Astrocyte (in vitro differentiated cells and primary cell): ENCODE results near the gene ADAMTS17. TPM values are rescaled to one million over a fixed set of nuclear protein-coding genes. Genes with fewer than 3 reads are reported as not detected.

Source experiments
- DNase-seq: peaks from one replicate; pipeline ENCODE4 v3.0.0-alpha.2; 2010; ENCODE audit warnings: low read depth
- FAIRE-seq: peaks from 2 replicates; lab custom pipeline; 2011; peaks lifted over from hg19 to GRCh38; lab: Jason Lieb, UNC
- H2AFZ ChIP-seq: 2 replicates; pipeline ENCODE4 v1.6.0; 2012; ENCODE audit warnings: low read depth, low read length, inconsistent platforms
- H3K27ac ChIP-seq: 2 replicates; pipeline ENCODE4 v1.5.1; 2011; ENCODE audit warnings: low read depth, low read length, inconsistent platforms
- H3K27me3 ChIP-seq: 2 replicates; pipeline ENCODE4 v1.6.0; 2011; ENCODE audit warnings: low read length, inconsistent platforms; ENCODE audit not compliant: insufficient read depth
- H3K36me3 ChIP-seq: 2 replicates; pipeline ENCODE4 v1.5.1; 2011; ENCODE audit warnings: low read length, inconsistent platforms; ENCODE audit not compliant: insufficient read depth
- H3K4me1 ChIP-seq: 2 replicates; pipeline ENCODE4 v1.5.1; 2011; ENCODE audit warnings: low read length, inconsistent platforms; ENCODE audit not compliant: insufficient read depth
- H3K4me2 ChIP-seq: 2 replicates; pipeline ENCODE4 v1.6.0; 2012; ENCODE audit warnings: low read length, inconsistent platforms
- H3K4me3 ChIP-seq: 2 replicates; pipeline ENCODE4 v1.5.1; 2011; ENCODE audit warnings: low read depth, mild to moderate bottlenecking, low read length, inconsistent platforms; ENCODE audit not compliant: insufficient read depth
- H3K79me2 ChIP-seq: 2 replicates; pipeline ENCODE4 v1.6.0; 2012; ENCODE audit warnings: mild to moderate bottlenecking, low read length, inconsistent platforms; ENCODE audit not compliant: insufficient read depth
- H3K9ac ChIP-seq: 2 replicates; pipeline ENCODE4 v1.6.0; 2012; ENCODE audit warnings: mild to moderate bottlenecking, low read length, inconsistent platforms
- H3K9me3 ChIP-seq: 2 replicates; pipeline ENCODE4 v1.5.1; 2012; ENCODE audit warnings: low read depth, mild to moderate bottlenecking, low read length, inconsistent platforms; ENCODE audit not compliant: insufficient read depth
- H4K20me1 ChIP-seq: 2 replicates; pipeline ENCODE4 v1.6.0; 2012; ENCODE audit warnings: low read length, inconsistent platforms; ENCODE audit not compliant: insufficient read depth
- H3K27ac Mint-ChIP-seq: one replicate; pipeline ENCODE4 v1.8.0; 2021; ENCODE audit warnings: mild to moderate bottlenecking, mixed read lengths; ENCODE audit not compliant: unreplicated experiment
- H3K27me3 Mint-ChIP-seq: one replicate; pipeline ENCODE4 v1.8.0; 2021; ENCODE audit warnings: low read depth, mixed read lengths; ENCODE audit not compliant: unreplicated experiment
- H3K36me3 Mint-ChIP-seq: one replicate; pipeline ENCODE4 v1.8.0; 2021; ENCODE audit warnings: low read depth, mixed read lengths; ENCODE audit not compliant: unreplicated experiment
- H3K4me1 Mint-ChIP-seq: one replicate; pipeline ENCODE4 v1.8.0; 2021; ENCODE audit warnings: low read depth, mixed read lengths; ENCODE audit not compliant: unreplicated experiment
- H3K4me3 Mint-ChIP-seq: one replicate; pipeline ENCODE4 v1.8.0; 2021; ENCODE audit warnings: mild to moderate bottlenecking, moderate library complexity, mixed read lengths; ENCODE audit not compliant: unreplicated experiment
- H3K9me3 Mint-ChIP-seq: one replicate; pipeline ENCODE4 v1.8.0; 2021; ENCODE audit warnings: mild to moderate bottlenecking, mixed read lengths; ENCODE audit not compliant: unreplicated experiment
- EZH2 ChIP-seq: IDR thresholded peaks from 2 replicates; pipeline ENCODE4 v1.6.1; 2012; ENCODE audit warnings: mild to moderate bottlenecking, low read length, inconsistent platforms; ENCODE audit not compliant: insufficient read depth
- total RNA-seq: library from RNA; stranded (reverse); gene quantifications from 2 replicates; pipeline ENCODE4 v1.2.1, GENCODE V29; 2021
- TF ChIP-seq, protein P1 (sequence below): IDR thresholded peaks from 2 replicates; pipeline ENCODE4 v1.5.1; 2011; ENCODE audit warnings: low read depth, mild to moderate bottlenecking, inconsistent platforms, low read length, moderate library complexity; ENCODE audit not compliant: insufficient read depth

ADAMTS17 gene
- total RNA-seq, 1 donor from 2014 or later, result 0.27 TPM

DNA sequence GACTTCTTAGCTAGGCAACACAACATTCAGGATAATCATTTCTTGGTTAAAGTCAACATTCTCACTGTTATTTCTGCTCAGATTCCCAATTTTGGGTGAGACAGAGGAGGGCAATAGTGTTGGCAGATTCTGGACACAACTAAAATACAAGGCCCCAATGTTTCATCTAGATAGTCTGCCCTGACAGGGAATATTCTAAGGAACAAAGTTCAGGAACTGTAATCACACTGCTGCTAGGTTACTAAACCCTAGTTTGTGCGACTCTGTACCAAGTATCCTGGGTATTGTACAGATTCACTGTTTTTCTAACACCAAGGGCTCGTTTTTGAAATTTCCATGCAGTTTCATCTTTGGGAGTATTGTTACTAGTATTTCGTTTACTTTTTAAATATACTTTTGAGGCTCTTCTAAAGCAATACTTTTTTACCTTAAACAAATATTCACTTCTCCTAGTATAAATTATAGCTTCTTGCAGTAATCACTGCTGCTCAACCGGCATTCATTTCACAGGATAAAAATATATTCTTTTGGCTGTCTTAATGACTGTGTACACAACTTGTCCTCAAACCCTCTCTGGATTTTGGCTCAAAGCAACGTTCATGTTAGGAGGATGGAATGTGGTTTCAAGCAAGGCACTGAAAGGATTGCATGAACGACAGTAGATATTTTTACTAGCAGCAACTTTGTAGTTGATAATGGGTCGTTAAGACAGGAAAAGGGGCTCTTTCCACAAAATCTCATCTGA is 167.4 kb downstream of the ADAMTS17 start:
- no peaks in the 10 kb centered on the region for H3K4me1 Mint-ChIP-seq
- H3K9ac ChIP-seq, result no peak overlapping the region

DNA sequence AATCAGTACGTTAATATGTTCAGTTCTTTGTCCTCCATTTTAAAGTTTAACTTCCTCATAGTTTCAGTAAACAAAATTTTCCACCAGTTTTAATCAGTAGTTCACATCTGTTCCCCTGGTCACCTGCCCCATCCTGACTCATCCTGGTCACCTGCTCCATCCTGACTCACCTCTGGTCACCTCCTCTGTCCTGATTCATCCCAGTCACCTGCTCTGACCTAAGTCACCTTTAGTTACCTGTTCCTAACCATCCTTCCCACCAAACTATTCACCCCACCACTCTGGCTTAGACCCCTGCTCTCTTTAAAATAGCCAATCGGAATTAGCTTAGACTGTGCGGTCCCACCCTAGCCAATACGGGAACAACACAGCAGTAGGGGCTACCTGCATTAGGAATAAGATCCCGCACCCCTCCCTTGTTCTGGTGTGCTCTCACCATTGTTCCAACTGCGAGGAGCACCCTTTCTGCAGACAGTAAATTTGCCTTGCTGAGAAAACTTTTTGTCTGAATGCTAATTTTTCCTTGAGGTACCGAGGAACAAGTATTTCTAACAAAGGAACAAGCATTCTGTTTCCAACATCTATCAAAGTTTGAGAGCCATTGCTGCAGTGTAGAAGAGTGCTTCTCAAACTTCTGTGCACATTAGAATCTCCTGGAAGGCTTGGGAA is 169.3 kb downstream of the ADAMTS17 start:
- Histone ChIP-seq H3K9me3 (peaks cover 31% of the 10 kb centered on the region), H3K27ac (no peak overlapping the region), H3K27me3 (no peaks in the 10 kb centered on the region), H3K4me3 (no peak overlapping the region), H3K4me2 (no peak overlapping the region), H3K36me3 (no peaks in the 10 kb centered on the region), H3K9ac (no peak overlapping the region), H2AFZ (no peak overlapping the region), H3K79me2 (no peaks in the 10 kb centered on the region), H4K20me1 (no peaks in the 10 kb centered on the region), H3K4me1 (no peaks in the 10 kb centered on the region)
- H3K27me3 Mint-ChIP-seq, result peaks cover 26% of the 10 kb centered on the region
- peaks cover 13% of the 10 kb centered on the region for H3K9me3 Mint-ChIP-seq
- TF ChIP-seq EZH2, result no peak
- TF ChIP-seq, protein P1, sequence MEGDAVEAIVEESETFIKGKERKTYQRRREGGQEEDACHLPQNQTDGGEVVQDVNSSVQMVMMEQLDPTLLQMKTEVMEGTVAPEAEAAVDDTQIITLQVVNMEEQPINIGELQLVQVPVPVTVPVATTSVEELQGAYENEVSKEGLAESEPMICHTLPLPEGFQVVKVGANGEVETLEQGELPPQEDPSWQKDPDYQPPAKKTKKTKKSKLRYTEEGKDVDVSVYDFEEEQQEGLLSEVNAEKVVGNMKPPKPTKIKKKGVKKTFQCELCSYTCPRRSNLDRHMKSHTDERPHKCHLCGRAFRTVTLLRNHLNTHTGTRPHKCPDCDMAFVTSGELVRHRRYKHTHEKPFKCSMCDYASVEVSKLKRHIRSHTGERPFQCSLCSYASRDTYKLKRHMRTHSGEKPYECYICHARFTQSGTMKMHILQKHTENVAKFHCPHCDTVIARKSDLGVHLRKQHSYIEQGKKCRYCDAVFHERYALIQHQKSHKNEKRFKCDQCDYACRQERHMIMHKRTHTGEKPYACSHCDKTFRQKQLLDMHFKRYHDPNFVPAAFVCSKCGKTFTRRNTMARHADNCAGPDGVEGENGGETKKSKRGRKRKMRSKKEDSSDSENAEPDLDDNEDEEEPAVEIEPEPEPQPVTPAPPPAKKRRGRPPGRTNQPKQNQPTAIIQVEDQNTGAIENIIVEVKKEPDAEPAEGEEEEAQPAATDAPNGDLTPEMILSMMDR, result no peak
- FAIRE-seq (no peak), DNase-seq (no peak)
- H3K36me3 Mint-ChIP-seq, result peaks cover 2% of the 10 kb centered on the region
- H3K4me1 Mint-ChIP-seq, result no peaks in the 10 kb centered on the region
- H3K4me3 Mint-ChIP-seq, result no peak overlapping the region
- H3K27ac Mint-ChIP-seq, result no peak overlapping the region

More for the DNA sequence above, 167.4 kb downstream of the ADAMTS17 start:
- H3K4me2 ChIP-seq, result no peak overlapping the region
- Mint-ChIP-seq H3K9me3 (peaks cover 7% of the 10 kb centered on the region), H3K27ac (no peak overlapping the region), H3K4me3 (no peak overlapping the region), H3K36me3 (peaks cover 2% of the 10 kb centered on the region), H3K27me3 (peaks cover 10% of the 10 kb centered on the region)
- no peak overlapping the region for H3K4me3 ChIP-seq
- no peaks in the 10 kb centered on the region for H3K36me3 ChIP-seq
- no peaks in the 10 kb centered on the region for H3K4me1 ChIP-seq
- H3K27me3 ChIP-seq, result no peaks in the 10 kb centered on the region
- H4K20me1 ChIP-seq, result no peaks in the 10 kb centered on the region
- no peak for DNase-seq
- no peak for FAIRE-seq
- no peaks in the 10 kb centered on the region for H3K79me2 ChIP-seq
- H2AFZ ChIP-seq, result no peak overlapping the region
- TF ChIP-seq, protein P1, result no peak
- TF ChIP-seq EZH2, result no peak
- H3K9me3 ChIP-seq, result peaks cover 31% of the 10 kb centered on the region
- no peak overlapping the region for H3K27ac ChIP-seq
